ENCODE measurements around the gene INPP1. TPM values are rescaled to one million over a fixed set of nuclear protein-coding genes. Genes with fewer than 3 reads are reported as not detected.
A peak's percentile ranks its signal among the peaks of the same experiment; 100 is the strongest.

INPP1 gene
- total RNA-seq, 1 experiment from 2014 or later = 4.3 TPM

DNA sequence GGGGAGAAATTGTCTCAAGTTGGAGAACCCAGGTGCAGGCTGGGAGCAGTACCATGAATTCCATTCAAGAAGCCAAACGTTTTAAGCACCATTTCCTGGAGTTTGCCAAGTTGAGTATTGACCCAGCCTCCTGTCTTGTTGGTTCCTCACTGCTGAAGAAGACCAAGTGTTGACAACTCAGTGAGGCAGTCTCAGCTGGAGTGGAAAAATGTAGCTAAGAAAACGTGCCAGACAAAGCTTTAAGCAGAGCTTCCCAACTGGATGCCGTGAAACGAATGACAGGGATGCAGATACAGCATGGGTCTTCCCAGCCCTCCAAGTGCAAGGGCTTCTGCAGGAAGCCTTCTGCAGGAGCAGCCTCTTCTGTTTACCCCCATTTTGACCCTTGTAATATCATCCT is 778 bp upstream of the INPP1 start:
- H2AFZ ChIP-seq (ENCODE audit: low read length) = no peak overlapping the region
- no peak overlapping the region for H3K56ac ChIP-seq (ENCODE audit: insufficient read length, low read depth, low read length)
- no peaks in the 10 kb centered on the region for H3K9me3 ChIP-seq (ENCODE audit: control insufficient read depth, low read depth, low read length)
- H4K91ac ChIP-seq (ENCODE audit: insufficient read length, low read depth, low read length) = no peak overlapping the region
- H3K27ac ChIP-seq (ENCODE audit: insufficient read length, low read depth, low read length) = no peak overlapping the region
- H4K8ac ChIP-seq (replicated peaks; ENCODE audit: insufficient read length, low read depth, low read length) = no peak overlapping the region
- no peak overlapping the region for H2BK15ac ChIP-seq (ENCODE audit: low read depth, low read length)
- H3K27me3 Mint-ChIP-seq (ENCODE audit: low read depth) = peaks cover 20% of the 10 kb centered on the region
- no peak overlapping the region for H2BK120ac ChIP-seq (ENCODE audit: low read depth, low read length, poor library complexity, severe bottlenecking)
- no peaks in the 10 kb centered on the region for H4K20me1 ChIP-seq (ENCODE audit: control insufficient read depth, insufficient read depth, insufficient read length)
- H2AK5ac ChIP-seq (ENCODE audit: insufficient read length, low read length) = no peak overlapping the region
- peaks cover 6% of the 10 kb centered on the region for H3K23me2 ChIP-seq (ENCODE audit: insufficient read length, low read depth, low read length, poor library complexity, severe bottlenecking)
- peaks cover 0 to 1% (median 0%) of the 10 kb centered on the region in 3 experiments; a peak in 1 of 7 replicates for H3K36me3 Mint-ChIP-seq (ENCODE audit: insufficient read depth in 1 of 3, low read depth in 3 of 3)
- H2BK5ac ChIP-seq (ENCODE audit: insufficient read length, low read length) = no peak overlapping the region
- TF ChIP-seq, protein P1, sequence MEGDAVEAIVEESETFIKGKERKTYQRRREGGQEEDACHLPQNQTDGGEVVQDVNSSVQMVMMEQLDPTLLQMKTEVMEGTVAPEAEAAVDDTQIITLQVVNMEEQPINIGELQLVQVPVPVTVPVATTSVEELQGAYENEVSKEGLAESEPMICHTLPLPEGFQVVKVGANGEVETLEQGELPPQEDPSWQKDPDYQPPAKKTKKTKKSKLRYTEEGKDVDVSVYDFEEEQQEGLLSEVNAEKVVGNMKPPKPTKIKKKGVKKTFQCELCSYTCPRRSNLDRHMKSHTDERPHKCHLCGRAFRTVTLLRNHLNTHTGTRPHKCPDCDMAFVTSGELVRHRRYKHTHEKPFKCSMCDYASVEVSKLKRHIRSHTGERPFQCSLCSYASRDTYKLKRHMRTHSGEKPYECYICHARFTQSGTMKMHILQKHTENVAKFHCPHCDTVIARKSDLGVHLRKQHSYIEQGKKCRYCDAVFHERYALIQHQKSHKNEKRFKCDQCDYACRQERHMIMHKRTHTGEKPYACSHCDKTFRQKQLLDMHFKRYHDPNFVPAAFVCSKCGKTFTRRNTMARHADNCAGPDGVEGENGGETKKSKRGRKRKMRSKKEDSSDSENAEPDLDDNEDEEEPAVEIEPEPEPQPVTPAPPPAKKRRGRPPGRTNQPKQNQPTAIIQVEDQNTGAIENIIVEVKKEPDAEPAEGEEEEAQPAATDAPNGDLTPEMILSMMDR (conservative IDR thresholded peaks at IDR 0.05) = no peak
- no peak overlapping the region for H3K27ac Mint-ChIP-seq
- no peaks in the 10 kb centered on the region for H3K79me2 ChIP-seq (ENCODE audit: insufficient read depth, low read length)
- H2BK12ac ChIP-seq (ENCODE audit: insufficient read length, low read depth, low read length) = no peak overlapping the region
- H3T11ph ChIP-seq (ENCODE audit: low read length) = no peak overlapping the region
- H2BK20ac ChIP-seq (ENCODE audit: low read depth, low read length, poor library complexity, severe bottlenecking) = no peak overlapping the region
- peaks cover 15 to 18% of the 10 kb centered on the region in 2 experiments for H3K4me1 Mint-ChIP-seq
- no peak overlapping the region for H4K5ac ChIP-seq (ENCODE audit: insufficient read length, low read depth, low read length)
- no peaks in the 10 kb centered on the region; a peak in 1 of 5 replicates for H3K9me3 Mint-ChIP-seq
- H3K9ac ChIP-seq (ENCODE audit: extremely low read depth, insufficient read length, low read length) = no peak overlapping the region
- peak overlapping the region in 1 of 2 experiments; percentile 84; a peak in 3 of 5 replicates for H3K4me3 Mint-ChIP-seq
- no peak for DNase-seq
- H3K23ac ChIP-seq (ENCODE audit: insufficient read length, low read depth, low read length) = no peak overlapping the region
- H3K14ac ChIP-seq (ENCODE audit: insufficient read depth, low read length) = no peak overlapping the region
- H3K4me1 ChIP-seq (ENCODE audit: insufficient read depth, low read length) = peaks cover 2% of the 10 kb centered on the region; the same call in 1 of the 2 replicates
- no peaks in the 10 kb centered on the region for H3K27me3 ChIP-seq (ENCODE audit: insufficient read depth, low read length)
- no CpG with 5 or more reads among the region's 4 CpGs for WGBS (ENCODE audit: extremely low coverage, insufficient read length, low lambda C conversion rate)
- no peak overlapping the region for H3K4me2 ChIP-seq (ENCODE audit: insufficient read depth, insufficient read length, low read length)
- H3K18ac ChIP-seq (ENCODE audit: insufficient read length, low read depth, low read length) = no peak overlapping the region
- H3K79me1 ChIP-seq (ENCODE audit: insufficient read depth, low read depth, low read length, poor library complexity, severe bottlenecking) = no peaks in the 10 kb centered on the region
- H3K4ac ChIP-seq (ENCODE audit: low read depth, low read length) = no peak overlapping the region

Data from H9 (cell line).